ENCODE results near the gene PRKAG2.

- TF ChIP-seq GABPB1 (CRISPR knock-in tag; IDR thresholded peaks at IDR 0.05): no peak
- no peak for TF ChIP-seq PHF20 (CRISPR knock-in tag; IDR thresholded peaks at IDR 0.05)
- TF ChIP-seq ZNF510 (CRISPR knock-in tag; IDR thresholded peaks at IDR 0.05; ENCODE audit: low read depth): no peak
- TF ChIP-seq TOE1 (CRISPR knock-in tag; IDR thresholded peaks at IDR 0.05): no peak
- TF ChIP-seq EZH2 (conservative IDR thresholded peaks at IDR 0.05; ENCODE audit: low read depth, low read length): no peak
- TF ChIP-seq TAF1 (CRISPR knock-in tag; IDR thresholded peaks at IDR 0.05): no peak
- TF ChIP-seq NFE2L1 (CRISPR knock-in tag; IDR thresholded peaks at IDR 0.05; ENCODE audit: borderline replicate concordance): no peak
- TF ChIP-seq HOXA7 (CRISPR knock-in tag; IDR thresholded peaks at IDR 0.05): no peak
- no peak for TF ChIP-seq CTCF (CRISPR knock-in tag; IDR thresholded peaks at IDR 0.05)
- no peak for TF ChIP-seq ZFP1 (CRISPR knock-in tag; IDR thresholded peaks at IDR 0.05)
- TF ChIP-seq ZNF781 (CRISPR knock-in tag; IDR thresholded peaks at IDR 0.05; ENCODE audit: borderline replicate concordance, not compliant biosample characterization): no peak
- no peak for TF ChIP-seq CAMTA2 (CRISPR knock-in tag; IDR thresholded peaks at IDR 0.05; ENCODE audit: borderline replicate concordance)
- no peak for TF ChIP-seq KDM5A (IDR thresholded peaks at IDR 0.05; ENCODE audit: borderline replicate concordance, low read length)
These were observed 16.8 kb downstream of the PRKAG2 start for GRCh38 chr7:151859948-151860685.
